Measurements from ENCODE around the gene TCTN1. TPM values are rescaled to one million over a fixed set of nuclear protein-coding genes. Genes with fewer than 3 reads are reported as not detected.

TCTN1 gene
- total and polyA plus RNA-seq, 2 of the 13 experiments (the other 11 are each of a cell fraction or from before 2014, with no cell fraction given) = 13.6 to 16.0 TPM

- TF ChIP-seq TBX3 (IDR thresholded peaks at IDR 0.05; ENCODE audit: borderline replicate concordance) (no peak), ARID3A (IDR thresholded peaks at IDR 0.05; ENCODE audit: low read depth, low read length) (peak; percentile 7; the same call in 1 of the 2 replicates), SALL2 (CRISPR knock-in tag; IDR thresholded peaks at IDR 0.05) (peak; percentile 64; the same call in 1 of the 2 replicates), ZNF512B (CRISPR knock-in tag; IDR thresholded peaks at IDR 0.05; ENCODE audit: borderline replicate concordance) (0 out of 2 replicates have a peak, but pooled peaks have one; percentile 67), ZNF280D (CRISPR knock-in tag; IDR thresholded peaks at IDR 0.05) (peak; percentile 75), ZNF331 (CRISPR knock-in tag; IDR thresholded peaks at IDR 0.05) (peak; percentile 62; the same call in 1 of the 2 replicates), POLR2A (IDR thresholded peaks at IDR 0.05; ENCODE audit: insufficient read depth in 1 of 2, low read depth in 2 of 2, low read length in 2 of 2) (peak; percentile 44 to 87; a peak in 3 of 4 replicates), SNAPC5 (CRISPR knock-in tag; IDR thresholded peaks at IDR 0.05; ENCODE audit: borderline replicate concordance) (peak; percentile 30; the same call in 1 of the 2 replicates), IKZF1 (IDR thresholded peaks at IDR 0.05) (no peak), ZNF253 (CRISPR knock-in tag; IDR thresholded peaks at IDR 0.05; ENCODE audit: borderline replicate concordance) (no peak; the same call in 1 of the 2 replicates), ZNF883 (CRISPR knock-in tag; IDR thresholded peaks at IDR 0.05; ENCODE audit: not compliant biosample characterization) (peak; percentile 85), ZNF33B (CRISPR knock-in tag; IDR thresholded peaks at IDR 0.05) (0 out of 2 replicates have a peak, but pooled peaks have one; percentile 86), GABPB1 (CRISPR knock-in tag; IDR thresholded peaks at IDR 0.05) (peak; percentile 81; the same call in 1 of the 2 replicates), TAF1 (CRISPR knock-in tag; IDR thresholded peaks at IDR 0.05) (peak; percentile 74; the same call in 1 of the 2 replicates), CEBPB (IDR thresholded peaks at IDR 0.05; ENCODE audit: borderline replicate concordance, low read depth, low read length) (no peak)
- TF ChIP-seq, protein P1, sequence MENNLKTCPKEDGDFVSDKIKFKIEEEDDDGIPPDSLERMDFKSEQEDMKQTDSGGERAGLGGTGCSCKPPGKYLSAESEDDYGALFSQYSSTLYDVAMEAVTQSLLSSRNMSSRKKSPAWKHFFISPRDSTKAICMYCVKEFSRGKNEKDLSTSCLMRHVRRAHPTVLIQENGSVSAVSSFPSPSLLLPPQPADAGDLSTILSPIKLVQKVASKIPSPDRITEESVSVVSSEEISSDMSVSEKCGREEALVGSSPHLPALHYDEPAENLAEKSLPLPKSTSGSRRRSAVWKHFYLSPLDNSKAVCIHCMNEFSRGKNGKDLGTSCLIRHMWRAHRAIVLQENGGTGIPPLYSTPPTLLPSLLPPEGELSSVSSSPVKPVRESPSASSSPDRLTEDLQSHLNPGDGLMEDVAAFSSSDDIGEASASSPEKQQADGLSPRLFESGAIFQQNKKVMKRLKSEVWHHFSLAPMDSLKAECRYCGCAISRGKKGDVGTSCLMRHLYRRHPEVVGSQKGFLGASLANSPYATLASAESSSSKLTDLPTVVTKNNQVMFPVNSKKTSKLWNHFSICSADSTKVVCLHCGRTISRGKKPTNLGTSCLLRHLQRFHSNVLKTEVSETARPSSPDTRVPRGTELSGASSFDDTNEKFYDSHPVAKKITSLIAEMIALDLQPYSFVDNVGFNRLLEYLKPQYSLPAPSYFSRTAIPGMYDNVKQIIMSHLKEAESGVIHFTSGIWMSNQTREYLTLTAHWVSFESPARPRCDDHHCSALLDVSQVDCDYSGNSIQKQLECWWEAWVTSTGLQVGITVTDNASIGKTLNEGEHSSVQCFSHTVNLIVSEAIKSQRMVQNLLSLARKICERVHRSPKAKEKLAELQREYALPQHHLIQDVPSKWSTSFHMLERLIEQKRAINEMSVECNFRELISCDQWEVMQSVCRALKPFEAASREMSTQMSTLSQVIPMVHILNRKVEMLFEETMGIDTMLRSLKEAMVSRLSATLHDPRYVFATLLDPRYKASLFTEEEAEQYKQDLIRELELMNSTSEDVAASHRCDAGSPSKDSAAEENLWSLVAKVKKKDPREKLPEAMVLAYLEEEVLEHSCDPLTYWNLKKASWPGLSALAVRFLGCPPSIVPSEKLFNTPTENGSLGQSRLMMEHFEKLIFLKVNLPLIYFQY (CRISPR knock-in tag; IDR thresholded peaks at IDR 0.05; ENCODE audit: borderline replicate concordance) = peak; percentile 27; the same call in 1 of the 2 replicates
These were observed at the start of gene TCTN1 (continued) for GRCh38 chr12:110613771-110614684.
